Right renal cortex interstitium (tissue), 3 donors: ENCODE results near the gene NSF. TPM values are rescaled to one million over a fixed set of nuclear protein-coding genes. Genes with fewer than 3 reads are reported as not detected.
"Not testable (repeated sequence)": the region's sequence is repeated elsewhere in the genome, so short reads cannot be mapped to it uniquely, and the experiment has no call there.

Experiments used
- DNase-seq, 3 donors: peaks; one replicate each; pipeline ENCODE4 v3.0.0-alpha.2; 2013; ENCODE audit warnings: low read depth in 3 of 3, low spot score in 2 of 3
- polyA plus RNA-seq, 3 donors: library from polyadenylated mRNA; unstranded; fragments of 120-200 nt; gene quantifications; one replicate each; pipeline ENCODE4 v1.2.1, GENCODE V29; 2013; ENCODE audit not compliant: insufficient read length in 3 of 3

Gene NSF
- polyA plus RNA-seq, 3 donors: 36.8 to 41.0 (median 40.8) TPM

DNA sequence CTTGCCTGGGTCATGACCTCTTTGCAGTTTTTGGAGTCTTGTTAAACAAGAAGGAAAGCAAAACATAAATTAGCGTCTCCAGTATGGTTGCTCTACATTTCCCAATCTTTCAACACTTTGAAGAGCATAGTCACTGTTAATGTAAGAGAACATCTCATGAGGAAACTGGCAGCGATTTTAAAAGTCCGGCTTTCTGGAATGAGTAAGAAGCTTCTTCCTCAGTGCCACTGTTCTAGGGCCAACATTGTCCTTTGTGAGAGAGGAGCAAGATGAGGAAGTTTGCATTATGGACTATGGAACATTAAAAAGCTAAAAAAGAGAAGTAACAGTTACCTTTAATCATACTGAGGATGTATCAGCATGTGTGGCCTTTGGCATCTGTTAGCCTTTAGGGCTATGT lies 154.9 kb downstream of the NSF start:
- no peak for DNase-seq

- no peak for DNase-seq
Measured at GRCh38 chr17:46751425-46751824, 161.0 kb downstream of the NSF start.

DNA sequence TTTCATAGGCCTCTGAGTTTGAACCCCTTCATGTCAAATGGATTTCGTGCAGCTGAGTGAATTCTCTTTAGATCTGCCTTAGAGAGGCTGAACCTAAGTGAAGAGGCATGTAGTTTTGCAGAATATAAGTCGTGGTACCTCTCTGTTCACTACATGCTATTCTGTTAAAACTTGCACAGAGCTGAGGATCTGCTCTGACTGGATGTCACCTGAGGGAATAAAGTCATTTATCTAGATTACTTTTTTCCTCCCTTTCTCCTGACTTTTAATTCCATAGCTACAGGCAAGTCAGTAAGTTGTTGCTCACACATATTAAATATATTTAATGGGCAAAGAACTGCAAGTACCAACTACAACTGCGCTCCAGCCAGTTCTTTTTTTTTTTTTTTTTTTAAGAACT lies 163.3 kb downstream of the NSF start:
- DNase-seq: no peak

DNA sequence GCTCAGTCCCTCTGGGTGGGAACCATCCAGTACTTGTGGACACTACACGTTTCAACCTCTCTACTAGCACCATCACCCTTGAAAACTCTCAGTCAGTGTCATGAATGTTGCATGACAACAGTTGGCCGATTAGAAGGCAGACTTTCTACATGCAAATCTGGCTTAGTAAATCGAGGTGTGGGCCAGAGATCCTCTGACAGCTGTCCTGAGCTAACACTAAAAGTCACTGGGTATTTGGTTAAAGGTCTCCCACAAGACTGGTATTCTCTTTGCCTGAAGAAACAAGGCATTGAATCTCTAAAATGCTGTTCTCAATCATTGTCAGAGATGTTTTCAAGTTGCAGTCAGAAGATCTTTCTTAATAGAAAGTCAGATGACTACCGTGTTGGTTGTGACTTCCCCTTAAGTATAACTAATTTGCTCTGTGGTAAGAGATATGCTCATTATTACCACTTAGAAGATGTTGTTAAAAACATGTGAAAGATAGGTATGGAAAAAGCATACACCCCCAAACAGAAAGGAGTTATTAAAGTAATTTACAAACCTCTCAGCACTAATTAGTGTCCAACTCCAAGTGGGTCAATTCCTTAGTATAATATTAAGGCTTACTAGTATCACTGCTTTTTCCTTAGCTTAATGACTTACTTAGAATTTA lies 165.7 kb downstream of the NSF start:
- no peak for DNase-seq

- DNase-seq: no peak
Measured at GRCh38 chr17:46756861-46757260, 166.4 kb downstream of the NSF start.

- DNase-seq: not testable (repeated sequence)
Measured at GRCh38 chr17:46757588-46757987, 167.1 kb downstream of the NSF start.

GRCh38 chr17:46758614-46759013 lies 168.1 kb downstream of the NSF start:
- no peak for DNase-seq

DNA sequence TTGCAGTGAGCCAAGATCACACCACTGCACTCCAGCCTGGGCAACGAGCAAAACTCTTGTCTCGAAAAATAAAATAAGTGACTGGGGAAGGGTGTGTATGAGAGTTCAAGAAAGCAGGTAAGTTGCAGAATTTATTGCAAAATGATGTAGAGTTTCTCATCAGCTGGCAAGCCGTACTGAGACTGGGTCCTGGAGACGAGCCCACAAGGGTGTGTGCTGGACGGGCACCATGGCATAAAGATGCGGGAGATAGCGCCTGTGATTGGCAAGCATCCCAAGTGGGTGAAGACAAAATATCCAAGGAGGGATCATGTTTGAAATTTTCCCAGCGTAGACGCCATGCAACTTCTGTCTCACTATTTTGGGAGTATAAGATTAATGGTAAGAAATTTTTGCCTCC lies 168.7 kb downstream of the NSF start:
- DNase-seq: no peak

DNA sequence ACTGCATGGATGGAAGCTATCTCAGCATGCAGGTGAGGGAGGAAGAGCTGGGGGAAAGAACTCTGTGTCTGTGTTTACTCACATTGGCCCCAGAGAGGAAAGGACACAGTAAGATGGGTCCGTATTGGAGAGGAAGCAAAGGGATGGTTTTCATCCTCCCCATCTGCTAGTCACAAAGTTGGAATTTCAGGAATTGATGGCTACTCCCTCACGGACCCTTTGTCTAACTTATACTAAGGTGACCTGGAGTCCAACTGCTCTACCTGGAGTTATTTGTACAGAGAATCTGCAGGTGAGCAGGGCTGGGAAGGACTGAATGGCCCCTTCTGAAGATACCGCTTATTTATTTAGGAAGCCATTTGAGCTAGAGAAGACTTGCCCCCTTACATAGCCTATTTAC lies 172.9 kb downstream of the NSF start:
- no peak for DNase-seq

DNA sequence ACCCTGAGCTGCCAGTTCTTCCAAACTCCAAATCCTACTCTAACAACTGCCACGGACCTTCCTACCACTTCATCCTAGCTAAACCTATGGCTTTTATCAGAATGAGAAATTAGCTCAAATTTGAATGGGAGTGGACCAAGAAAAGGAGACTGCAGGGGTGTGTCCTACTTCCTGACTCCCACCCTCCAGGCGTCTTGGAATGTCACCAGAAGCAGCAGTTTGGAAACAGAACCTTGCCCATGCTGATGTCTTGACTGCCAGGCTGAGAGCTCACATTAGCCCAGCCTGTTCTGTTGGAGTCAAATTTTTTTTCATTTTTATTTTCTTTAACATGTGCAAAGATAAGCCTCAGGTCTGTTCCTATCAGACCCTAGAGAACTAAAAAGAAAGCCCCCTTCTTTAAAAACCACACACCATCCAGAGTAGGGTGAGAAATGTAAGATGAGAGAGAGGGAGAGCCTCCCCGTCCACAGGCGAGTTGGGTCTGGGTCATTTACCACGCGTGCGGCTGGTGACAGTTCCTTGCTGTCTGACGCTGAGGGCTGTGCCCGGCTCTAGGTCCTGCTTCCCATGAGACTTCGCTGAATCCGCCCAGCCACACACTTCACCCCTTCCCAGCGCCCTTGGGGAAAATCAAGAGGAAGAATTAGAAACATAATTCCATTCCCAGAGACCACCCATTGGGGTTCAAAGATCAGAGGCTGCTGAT lies 173.7 kb downstream of the NSF start:
- DNase-seq: no peak

- no peak for DNase-seq
Measured at GRCh38 chr17:46764709-46765401, 174.4 kb downstream of the NSF start.

GRCh38 chr17:46765453-46765852 lies 175.0 kb downstream of the NSF start:
- DNase-seq: no peak

DNA sequence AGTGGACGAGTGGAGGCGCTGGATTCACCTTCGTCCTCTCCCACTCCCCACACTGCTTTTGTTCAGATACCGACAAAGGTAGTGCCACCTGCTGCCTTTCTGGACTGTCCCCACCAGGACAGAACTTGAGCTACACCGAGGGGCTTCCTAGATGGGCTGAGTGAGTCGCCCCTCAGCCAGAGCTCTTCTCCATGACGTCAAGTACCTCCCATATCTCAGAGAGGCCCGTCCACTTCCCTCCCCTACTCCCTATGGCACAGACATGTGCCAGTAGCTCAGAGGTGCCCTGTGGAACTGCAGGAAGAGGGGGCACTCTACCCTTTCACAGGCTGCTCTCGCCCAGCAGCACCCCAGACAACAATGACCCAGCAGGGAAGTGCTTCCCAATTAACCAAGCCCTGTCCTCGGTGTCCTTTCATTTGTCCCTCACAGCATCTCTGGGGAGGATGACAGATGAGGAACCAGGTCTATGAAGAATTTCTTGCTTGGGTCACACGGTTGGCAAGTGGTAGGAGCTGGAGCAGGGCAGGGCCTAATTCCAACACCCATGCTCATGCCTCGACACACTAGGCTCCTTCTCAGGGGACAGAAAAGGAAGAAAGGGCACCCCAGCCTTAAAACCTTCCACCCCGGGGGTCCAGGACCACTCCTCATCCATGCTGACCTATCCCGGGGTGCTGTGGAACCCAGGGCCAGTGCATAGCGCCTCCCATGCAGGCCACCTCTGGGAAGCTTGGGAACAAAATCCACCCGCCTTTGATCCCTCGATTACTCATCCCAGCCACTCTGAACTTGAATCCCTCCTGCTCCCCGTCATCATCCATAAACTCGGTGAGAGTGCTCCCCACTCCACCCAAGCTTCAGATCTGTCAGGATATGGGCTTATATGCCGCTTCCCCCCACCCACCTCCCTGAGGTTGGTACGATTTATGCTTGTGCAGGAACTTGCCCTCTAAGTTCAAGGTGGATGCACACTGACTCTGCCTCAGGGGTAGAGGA lies 176.3 kb downstream of the NSF start:
- DNase-seq: no peak

GRCh38 chr17:46768540-46768870 lies 178.0 kb downstream of the NSF start:
- DNase-seq: no peak

DNA sequence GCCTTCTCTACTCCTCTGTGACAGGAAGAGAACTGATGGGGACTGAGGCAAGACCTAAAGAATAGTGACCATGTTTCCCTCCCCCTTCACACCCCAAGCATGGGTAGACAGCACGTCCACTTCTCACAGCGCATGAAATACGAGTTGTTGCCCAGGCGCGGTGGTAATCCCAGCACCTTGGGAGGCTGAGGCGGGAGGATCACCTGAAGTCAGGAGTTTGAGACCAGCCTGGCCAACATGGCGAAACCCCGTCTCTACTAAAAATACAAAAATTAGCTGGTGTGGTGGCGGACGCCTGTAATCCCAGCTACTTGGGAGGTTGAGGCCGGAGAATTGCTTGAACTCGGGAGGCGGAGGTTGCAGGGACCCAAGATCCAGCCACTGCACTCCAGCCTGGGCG lies 178.4 kb downstream of the NSF start:
- DNase-seq: not testable (repeated sequence)

DNA sequence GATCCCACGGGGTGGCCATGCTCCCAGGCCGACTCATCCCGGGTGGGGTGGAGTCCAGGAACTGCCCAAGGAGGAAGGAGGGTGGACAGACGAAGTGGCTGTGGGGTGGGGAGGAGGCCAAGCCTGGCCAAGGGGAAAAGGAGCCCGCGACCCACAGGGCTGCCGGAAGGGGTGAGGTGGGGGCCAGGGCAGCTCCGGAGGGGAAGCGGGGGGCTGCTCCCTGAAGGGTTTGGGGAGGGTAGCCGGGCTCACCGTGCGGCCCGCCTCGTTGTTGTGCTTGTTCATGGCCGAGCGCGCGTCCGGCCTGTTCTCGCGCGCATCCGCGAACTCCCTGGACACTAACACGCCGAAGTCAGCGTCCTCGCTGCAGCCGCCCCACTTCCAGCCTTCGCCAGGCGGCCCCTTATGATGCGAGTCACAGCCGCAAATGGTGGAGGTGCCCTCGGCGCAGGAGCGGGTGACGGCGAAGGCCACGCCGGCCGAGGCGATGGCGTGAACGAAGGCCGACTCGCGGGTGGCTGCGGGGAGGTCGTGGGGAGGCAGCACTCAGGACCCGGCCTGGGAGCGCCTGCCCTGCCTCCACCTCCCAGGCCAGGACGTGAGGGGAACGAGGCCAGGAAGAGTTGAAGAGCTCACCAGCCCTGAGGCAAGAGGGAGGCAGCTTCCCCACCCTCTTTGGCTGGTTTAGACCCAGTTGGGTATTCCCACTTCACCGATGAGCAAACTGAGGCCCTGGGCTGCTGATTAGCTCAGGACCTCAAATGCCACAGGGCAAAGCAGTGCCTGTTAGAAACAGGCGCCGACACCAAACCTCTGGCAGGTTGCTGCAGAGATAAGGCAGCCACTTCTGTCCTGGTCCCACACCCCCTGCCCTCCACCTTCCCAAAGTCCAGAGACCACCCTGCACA lies 179.3 kb downstream of the NSF start:
- no peak for DNase-seq

- no peak for DNase-seq
Measured at GRCh38 chr17:46770439-46770817, 180.0 kb downstream of the NSF start.

- DNase-seq: no peak
Measured at GRCh38 chr17:46770818-46771560, 180.5 kb downstream of the NSF start.
